Fibroblast of villous mesenchyme (primary cell): Measurements from ENCODE around the gene PLD3. TPM values are rescaled to one million over a fixed set of nuclear protein-coding genes. Genes with fewer than 3 reads are reported as not detected.

ENCODE experiments used
- DNase-seq: peaks from one replicate; pipeline ENCODE4 v3.0.0-alpha.2; 2010; ENCODE audit warnings: low read depth
- H3K4me3 ChIP-seq: 2 replicates; pipeline ENCODE4 v1.5.1; 2011; ENCODE audit warnings: low read depth, mild to moderate bottlenecking, low read length
- CTCF ChIP-seq: IDR thresholded peaks from 2 replicates; pipeline ENCODE4 v1.5.1; 2012; ENCODE audit warnings: low read depth, mild to moderate bottlenecking, low read length; ENCODE audit not compliant: insufficient read depth
- total RNA-seq: library from RNA; depleted of rRNA; stranded (reverse); fragments of >200 nt; gene quantifications from 2 replicates; pipeline ENCODE4 v1.2.3, GENCODE V29; 2012

Gene PLD3
- total RNA-seq, 1 donor: 146 TPM

GRCh38 chr19:40337594-40337993 is 10.9 kb upstream of the PLD3 start:
- no peak for DNase-seq
- TF ChIP-seq CTCF: no peak

GRCh38 chr19:40339018-40339728 is 9.3 kb upstream of the PLD3 start:
- H3K4me3 ChIP-seq: no peak overlapping the region
- TF ChIP-seq CTCF: no peak
- DNase-seq: no peak

More at GRCh38 chr19:40337594-40337993, 10.9 kb upstream of the PLD3 start:
- no peak overlapping the region for H3K4me3 ChIP-seq

GRCh38 chr19:40341601-40342482 is 6.7 kb upstream of the PLD3 start:
- no peak overlapping the region for H3K4me3 ChIP-seq
- no peak for DNase-seq
- no peak for TF ChIP-seq CTCF

- no peak for DNase-seq
- TF ChIP-seq CTCF: no peak
- no peak overlapping the region for H3K4me3 ChIP-seq
These were observed 5.7 kb upstream of the PLD3 start for GRCh38 chr19:40342644-40343311.

- no peak overlapping the region for H3K4me3 ChIP-seq
- no peak for TF ChIP-seq CTCF
- no peak for DNase-seq
These were observed 4.1 kb upstream of the PLD3 start for GRCh38 chr19:40344422-40344821.

- peak overlapping the region; percentile 77 for H3K4me3 ChIP-seq
- peak; percentile 66 for DNase-seq
- TF ChIP-seq CTCF: no peak
These were observed 539 bp downstream of the PLD3 start for GRCh38 chr19:40348961-40349507.
